GM19023 (cell line): ENCODE results near the gene SSB.
"Not testable (repeated sequence)": the region's sequence is repeated elsewhere in the genome, so short reads cannot be mapped to it uniquely, and the experiment has no call there.

Experiments used
- ATAC-seq: cut with Tn5 transposase; IDR thresholded peaks from one replicate; pipeline ENCODE4 v1.9.1; 2021; ENCODE audit warnings: mild to moderate bottlenecking, moderate library complexity; ENCODE audit not compliant: unreplicated experiment

SSB gene

DNA sequence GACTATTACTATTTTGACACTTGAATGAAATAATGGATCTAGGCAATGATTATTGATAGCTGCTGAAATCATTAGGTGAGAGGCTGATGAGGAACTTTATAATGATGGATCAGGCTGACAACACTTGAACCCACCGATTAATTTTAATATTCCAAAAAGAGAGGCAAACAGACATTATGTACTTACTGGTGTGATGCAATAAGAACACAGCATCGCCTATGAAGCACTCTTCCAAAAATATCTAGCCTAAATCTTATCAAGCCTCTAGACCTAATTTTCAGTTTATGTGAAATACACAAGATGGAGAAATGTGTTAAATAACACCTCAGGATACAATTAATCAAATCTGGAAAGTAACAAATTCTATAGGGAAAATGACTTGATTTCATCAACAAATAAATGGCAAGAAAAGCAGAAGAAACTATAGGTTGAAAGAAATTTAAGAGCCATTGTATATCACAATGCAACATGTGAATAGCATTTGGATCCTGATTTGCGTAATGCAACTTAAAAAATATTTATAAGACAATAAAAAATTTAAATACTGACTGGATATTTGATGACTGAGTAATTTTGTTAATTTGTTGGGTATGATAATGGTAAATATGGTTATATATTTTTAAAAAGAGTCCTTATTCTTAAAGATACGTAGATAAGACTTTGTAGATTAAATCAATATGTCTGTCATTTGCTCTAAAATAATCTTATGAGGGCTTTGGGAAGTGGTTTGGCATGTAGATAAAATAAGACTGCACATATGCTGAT, 17.2 kb upstream of the SSB start:
- ATAC-seq: no peak

GRCh38 chr2:169782513-169782912, 16.2 kb upstream of the SSB start:
- ATAC-seq: no peak

- ATAC-seq: no peak
Observed at GRCh38 chr2:169790581-169790980, 8.1 kb upstream of the SSB start.

DNA sequence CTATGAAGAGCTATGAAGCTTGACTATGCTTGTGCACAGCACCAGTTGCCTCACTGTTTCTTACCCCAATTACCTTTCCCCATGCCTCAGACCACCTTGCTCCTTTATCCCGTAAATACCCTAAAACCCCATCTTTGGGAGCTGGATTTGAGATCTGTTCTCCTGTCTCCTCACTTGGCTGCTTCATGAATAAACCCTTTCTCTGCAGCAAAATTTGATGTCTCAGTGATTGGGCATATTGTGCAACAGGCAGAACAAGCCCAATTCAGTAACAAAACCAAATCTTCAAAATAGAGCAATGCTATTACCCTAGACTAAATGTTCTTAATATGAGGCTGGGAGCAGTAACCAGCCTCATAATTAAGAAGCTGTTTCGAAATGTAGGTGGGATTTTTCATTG, 3.5 kb upstream of the SSB start:
- no peak for ATAC-seq

- ATAC-seq: no peak
Observed at GRCh38 chr2:169796441-169796840, 2.2 kb upstream of the SSB start.

DNA sequence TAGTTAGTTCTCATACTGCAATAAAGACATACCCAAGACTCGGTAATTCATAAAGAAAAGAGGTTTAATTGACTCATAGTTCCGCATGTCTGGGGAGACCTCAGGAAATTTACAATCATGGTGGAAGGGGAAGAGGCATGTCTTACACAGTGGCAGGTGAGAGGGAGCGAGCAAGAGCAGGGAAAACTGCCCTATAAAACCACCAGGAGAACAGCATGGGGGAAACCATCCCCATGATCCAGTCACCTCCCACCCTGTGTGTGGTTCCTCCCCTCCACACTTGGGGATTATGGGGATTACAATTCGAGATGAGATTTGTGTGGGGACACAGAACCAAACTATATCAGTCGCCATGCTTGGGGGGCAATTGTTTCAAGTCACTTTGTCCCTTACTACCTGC, 1.1 kb upstream of the SSB start:
- no peak for ATAC-seq

- ATAC-seq: no peak
Observed at GRCh38 chr2:169798397-169798717, 314 bp upstream of the SSB start.

DNA sequence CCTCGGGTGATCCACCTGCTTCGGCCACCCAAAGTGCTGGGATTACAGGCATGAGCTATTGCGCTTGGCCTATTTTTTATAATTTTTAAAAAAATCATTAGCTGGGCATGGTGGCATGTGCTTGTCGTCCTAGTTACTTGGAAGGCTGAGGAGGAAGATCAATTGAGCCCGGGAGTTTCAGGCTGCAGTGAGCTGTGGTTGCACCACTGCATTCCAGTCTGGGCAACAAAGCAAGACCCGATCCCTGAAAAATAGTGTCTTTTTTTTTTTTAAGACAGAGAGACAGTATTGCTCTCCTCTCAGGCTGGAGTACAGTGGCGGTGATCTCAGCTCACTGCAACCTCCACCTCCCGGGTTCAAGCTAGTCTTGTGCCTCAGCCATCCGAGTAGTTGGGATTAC, 4.8 kb downstream of the SSB start:
- ATAC-seq: no peak

DNA sequence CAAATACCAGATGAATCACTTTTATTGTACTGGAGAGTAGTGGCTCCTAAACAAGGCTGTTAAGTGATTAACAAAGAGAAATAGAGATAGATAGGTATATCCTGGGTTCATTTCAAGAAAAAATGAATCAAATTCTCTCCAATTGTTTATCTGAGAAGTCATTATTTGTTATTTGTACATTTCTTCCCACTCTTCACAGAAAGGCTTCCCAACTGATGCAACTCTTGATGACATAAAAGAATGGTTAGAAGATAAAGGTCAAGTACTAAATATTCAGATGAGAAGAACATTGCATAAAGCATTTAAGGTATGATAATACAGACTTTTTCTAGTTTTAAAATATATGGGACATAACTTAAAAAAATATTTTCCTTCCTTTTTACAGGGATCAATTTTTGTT, 7.9 kb downstream of the SSB start:
- no peak for ATAC-seq

GRCh38 chr2:169808221-169808620, 9.6 kb downstream of the SSB start:
- ATAC-seq: no peak

- no peak for ATAC-seq
Observed at GRCh38 chr2:169815849-169816248, 17.2 kb downstream of the SSB start.

GRCh38 chr2:169816961-169817360, 18.3 kb downstream of the SSB start:
- ATAC-seq: not testable (repeated sequence)

- not testable (repeated sequence) for ATAC-seq
Observed at GRCh38 chr2:169817369-169817768, 18.7 kb downstream of the SSB start.

- no peak for ATAC-seq
Observed at GRCh38 chr2:169818241-169818640, 19.6 kb downstream of the SSB start.

DNA sequence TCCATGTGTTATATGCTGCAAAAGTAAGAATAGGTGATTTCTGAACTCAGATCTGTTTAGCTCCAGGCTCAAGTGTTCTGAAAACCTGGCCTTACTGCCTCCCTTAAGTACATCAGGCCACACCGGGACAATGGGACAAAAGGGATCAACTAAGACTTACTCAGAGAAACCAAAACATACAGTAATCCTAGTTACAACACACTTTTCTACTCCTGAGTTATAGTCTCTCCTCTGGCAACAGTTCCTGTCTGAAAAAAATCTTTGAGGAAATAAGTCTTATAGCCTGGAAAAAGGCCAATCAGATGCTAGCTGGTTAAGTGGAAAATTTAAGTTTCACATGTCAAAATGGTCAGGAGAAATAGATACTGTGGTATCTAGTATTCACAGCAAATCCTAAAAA, 20.4 kb downstream of the SSB start:
- ATAC-seq: no peak

GRCh38 chr2:169820101-169820500, 21.4 kb downstream of the SSB start:
- not testable (repeated sequence) for ATAC-seq

DNA sequence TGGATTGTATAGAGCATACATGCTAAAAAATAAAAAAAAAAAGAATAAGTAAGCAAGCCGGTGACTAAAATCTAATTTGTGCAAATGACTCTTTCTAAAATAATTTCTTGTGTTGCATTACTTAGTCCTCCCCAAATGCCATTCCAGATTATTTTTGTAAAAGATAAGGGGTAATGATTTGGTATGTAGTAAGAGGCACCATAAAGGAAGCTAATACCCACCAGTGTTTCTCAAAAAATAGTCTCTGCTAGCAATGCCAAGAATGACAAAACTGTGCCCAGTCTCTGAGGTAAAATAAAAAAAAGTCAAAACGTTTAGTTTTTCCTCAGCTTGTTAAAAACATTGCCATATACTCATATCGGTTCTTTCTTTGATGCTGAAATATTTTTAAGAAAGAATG, 23.4 kb downstream of the SSB start:
- ATAC-seq: no peak

GRCh38 chr2:169822785-169823392, 24.2 kb downstream of the SSB start:
- ATAC-seq: no peak

- ATAC-seq: no peak
Observed at GRCh38 chr2:169823996-169824372, 25.3 kb downstream of the SSB start.

- ATAC-seq: peak; percentile 60
Observed at GRCh38 chr2:169824373-169825333, 26.0 kb downstream of the SSB start, which contains the start of gene METTL5. Gene METTL5, minus strand, starts transcription at chr2:169824905. Its CDS starts 308 bp downstream, at chr2:169824597.

GRCh38 chr2:169827272-169828140, 28.8 kb downstream of the SSB start, which contains the start of gene UBR3:
Gene UBR3, plus strand, starts transcription at chr2:169827454. Its CDS starts 54 bp downstream, at chr2:169827508.
- peak; percentile 83 for ATAC-seq
